NCI-H1694 treated with DMSO at 0.1 percent for 48 hours (cell line): ENCODE measurements around the gene IMMT.
"Not testable (repeated sequence)": the region's sequence is repeated elsewhere in the genome, so short reads cannot be mapped to it uniquely, and the experiment has no call there.

Source experiments
- DNase-seq: peaks from one replicate; lab custom pipeline; 2025; lab: John Stamatoyannopoulos, UW

IMMT gene

DNA sequence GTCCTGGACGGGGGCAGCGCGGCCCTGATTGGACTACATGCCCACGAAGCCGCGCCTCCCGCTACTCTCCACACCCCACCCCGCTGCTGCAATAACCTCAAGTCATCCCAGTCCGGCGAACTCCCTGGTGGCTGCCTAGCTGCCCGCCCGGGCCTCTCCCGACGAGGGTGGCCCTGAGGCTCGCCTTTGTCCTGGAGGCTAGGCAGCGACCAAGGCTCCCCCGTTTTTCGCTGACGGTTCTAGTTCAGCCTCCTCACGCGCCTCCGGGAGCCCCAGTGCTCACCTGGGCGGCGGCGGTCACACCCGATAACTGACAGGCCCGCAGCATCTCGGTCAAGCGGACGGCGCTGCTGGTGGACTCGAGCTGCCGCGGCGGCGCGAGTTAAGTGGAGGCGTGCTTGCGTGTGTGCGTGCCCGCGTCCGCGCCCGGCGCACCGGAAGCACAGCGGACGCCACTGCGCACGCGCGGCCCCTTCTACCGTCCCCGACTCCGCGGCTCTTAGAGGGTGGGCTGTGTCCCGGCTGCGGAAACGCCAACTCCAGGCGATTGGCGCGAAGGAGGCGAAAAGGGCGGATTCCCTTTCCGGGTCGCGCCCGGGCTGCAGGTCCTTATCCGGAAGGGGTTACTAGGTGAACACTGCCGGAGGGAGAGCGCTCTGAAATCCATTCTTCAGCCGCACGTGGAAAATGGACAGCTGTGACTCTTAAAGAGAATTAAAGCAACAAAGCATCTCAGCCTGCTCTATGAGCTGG is at the start of gene IMMT:
Gene IMMT, minus strand, starts transcription at position 408 of the 753 bp plus-strand sequence. Its CDS starts 80 bp downstream, at position 328.
- DNase-seq: peak; percentile 95

DNA sequence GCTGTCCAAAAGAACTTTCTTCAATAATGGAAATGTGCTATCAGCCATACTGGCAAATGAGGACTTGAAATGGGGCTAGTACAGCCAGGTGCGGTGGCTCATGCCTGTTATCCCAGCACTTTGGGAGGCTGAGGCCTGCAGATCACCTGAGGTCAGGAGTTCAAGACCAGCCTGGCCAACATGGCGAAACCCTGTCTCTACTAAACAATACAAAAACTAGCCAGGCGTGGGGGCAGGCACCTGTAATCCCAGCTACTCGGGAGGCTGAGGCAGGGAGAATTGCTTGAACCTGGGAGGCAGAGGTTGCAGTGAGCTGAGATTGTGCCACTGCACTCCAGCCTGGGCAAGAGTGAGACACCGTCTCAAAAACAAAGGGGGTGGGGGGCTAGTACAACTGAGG is 49.5 kb upstream of the IMMT start:
- not testable (repeated sequence) for DNase-seq

DNA sequence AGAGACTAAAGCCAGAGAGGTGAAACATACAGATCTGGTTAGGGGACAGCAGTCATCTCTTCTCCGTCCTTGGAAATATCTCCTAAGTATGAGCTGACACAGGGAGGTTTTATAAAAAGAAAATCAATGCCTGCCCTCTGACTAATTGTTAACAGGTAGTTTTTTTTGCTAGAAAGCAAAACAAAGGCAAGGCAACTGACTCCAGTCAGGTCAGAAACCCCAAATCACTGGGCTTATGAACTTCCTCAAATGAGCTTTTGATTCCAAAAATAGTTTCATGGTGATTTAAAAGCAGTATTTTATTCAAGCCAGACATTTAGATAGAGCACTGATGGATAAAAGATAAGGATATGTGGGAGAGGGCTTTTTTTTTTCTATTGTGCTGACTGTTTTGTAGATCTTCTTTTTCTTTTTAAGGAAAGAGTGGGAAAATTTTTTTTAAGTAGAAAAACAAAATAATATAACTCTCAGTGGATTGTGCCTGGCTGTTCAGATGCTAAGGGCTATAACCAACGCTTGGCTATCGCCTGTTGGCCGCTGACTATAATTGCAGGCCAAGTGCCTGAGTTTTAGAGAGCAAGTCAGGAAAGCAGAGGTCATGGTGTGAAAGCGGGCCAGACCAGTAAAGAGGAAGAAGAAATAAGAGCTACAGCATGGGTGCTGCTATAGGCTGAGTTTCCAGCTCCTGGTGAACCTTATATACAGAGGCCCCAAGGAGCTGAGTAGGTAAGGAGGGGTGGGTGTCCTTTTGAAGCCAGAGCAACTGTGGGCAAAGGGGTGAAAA is 48.9 kb upstream of the IMMT start:
- DNase-seq: no peak

- DNase-seq: no peak
These were observed 48.0 kb upstream of the IMMT start for GRCh38 chr2:86243272-86243671.

GRCh38 chr2:86241611-86242010 is 46.3 kb upstream of the IMMT start:
- no peak for DNase-seq

DNA sequence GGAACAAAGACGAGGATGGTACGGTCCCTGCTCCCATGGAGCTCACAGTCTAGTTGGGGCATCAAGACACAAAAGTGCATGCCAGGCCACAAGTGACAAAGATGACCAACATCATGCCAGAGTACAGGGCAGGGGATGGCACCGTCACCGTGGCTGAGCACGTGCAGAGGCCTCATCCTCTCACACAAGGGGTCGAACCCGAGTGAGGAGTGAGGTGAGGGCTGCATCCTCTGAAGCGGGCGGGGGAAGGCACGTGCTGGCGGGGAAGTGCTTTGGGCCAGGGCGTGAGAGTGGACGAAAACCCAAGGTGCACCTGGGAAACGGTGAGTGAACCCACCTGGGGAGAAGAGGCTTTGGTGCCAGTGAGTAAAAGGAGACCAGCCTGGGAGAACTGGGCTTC is 45.0 kb upstream of the IMMT start:
- DNase-seq: no peak

DNA sequence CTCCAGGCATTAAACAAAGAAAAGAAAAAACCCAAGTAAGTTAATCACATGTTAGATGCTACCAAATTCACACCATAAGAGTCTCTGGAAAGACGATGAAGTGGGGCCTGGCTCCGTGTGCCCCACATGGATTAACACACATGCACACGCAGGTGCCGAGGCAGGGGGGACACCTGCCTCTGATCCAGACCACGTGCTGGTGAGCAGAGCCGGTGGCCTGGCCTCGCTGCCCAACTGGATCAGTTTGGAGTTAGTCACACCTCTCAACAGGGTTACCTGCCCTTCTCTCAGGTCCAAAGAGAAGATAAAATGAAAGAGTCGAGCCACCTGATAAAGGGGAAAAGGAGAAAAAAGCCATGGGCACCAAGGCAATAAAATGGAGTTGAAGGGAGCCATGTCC is 44.5 kb upstream of the IMMT start:
- DNase-seq: no peak

GRCh38 chr2:86239326-86239725 is 44.1 kb upstream of the IMMT start:
- DNase-seq: no peak

GRCh38 chr2:86238354-86238753 is 43.1 kb upstream of the IMMT start:
- DNase-seq: no peak

- no peak for DNase-seq
These were observed 41.9 kb upstream of the IMMT start for GRCh38 chr2:86237172-86237571.

- no peak for DNase-seq
These were observed 40.1 kb upstream of the IMMT start for GRCh38 chr2:86235196-86235980.

DNA sequence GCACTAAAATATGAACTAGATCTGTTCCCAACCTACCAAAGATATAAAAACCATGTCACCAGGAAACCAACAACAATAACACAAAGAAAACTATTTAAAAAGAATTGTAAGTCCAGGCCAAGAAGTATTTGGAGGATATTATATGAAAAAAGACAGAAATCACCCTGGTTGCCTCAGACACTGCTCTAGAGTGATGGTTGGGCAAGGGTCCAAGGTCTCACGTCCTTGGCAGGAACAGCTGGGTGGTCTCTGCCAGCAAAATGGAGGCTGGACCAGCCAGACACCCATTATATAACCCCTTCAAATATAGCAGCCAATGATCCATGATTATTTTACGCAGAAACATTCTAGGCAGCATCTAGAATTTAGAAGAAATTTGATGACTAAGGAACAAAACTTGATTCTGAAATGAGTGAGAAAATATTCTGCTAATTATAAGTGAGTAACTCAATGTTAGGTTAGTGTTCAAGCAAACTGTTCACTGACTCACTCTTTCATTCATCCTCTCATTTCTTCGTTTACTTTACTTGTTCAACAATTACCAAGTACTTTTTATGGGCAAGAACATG is 39.4 kb upstream of the IMMT start:
- DNase-seq: no peak

DNA sequence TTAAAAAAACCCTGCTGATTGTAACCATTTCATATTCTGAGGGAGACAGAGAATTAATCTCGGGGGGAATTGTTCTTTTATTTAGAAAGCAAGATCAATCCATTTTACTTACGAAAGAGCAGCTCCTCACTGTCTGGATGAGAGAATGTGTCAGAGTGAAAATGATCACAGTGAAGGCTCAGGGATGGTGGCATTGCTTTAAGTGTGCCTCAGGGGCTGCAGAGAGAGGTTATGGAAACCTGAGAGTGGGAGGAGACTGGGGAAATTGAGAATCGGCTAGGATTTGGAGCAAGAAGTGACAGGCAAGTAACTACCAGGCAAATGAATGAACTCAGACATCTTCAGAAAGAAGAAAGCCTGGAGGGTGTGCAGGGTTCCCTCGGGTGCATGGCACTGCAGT is 38.2 kb upstream of the IMMT start:
- no peak for DNase-seq

DNA sequence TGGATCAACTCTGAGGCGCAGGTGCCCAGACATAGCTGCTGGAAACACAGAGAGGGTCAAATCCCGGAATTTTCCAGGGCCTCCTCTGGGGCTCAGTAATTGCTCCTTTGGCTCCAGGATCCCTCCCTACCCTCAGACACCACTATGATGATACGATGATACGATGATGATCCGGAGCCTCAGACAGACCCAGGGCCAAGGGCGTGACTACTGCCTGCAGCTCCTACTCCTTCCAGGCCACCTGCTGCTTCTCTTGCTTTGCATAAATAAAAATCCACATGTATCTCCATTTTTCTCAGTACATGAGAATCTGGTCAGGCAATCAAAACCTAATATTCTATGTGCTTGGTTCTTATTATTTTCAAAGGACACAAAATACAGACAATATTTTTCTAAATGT is 37.6 kb upstream of the IMMT start:
- no peak for DNase-seq

- DNase-seq: no peak
These were observed 37.1 kb upstream of the IMMT start for GRCh38 chr2:86232373-86232784.

DNA sequence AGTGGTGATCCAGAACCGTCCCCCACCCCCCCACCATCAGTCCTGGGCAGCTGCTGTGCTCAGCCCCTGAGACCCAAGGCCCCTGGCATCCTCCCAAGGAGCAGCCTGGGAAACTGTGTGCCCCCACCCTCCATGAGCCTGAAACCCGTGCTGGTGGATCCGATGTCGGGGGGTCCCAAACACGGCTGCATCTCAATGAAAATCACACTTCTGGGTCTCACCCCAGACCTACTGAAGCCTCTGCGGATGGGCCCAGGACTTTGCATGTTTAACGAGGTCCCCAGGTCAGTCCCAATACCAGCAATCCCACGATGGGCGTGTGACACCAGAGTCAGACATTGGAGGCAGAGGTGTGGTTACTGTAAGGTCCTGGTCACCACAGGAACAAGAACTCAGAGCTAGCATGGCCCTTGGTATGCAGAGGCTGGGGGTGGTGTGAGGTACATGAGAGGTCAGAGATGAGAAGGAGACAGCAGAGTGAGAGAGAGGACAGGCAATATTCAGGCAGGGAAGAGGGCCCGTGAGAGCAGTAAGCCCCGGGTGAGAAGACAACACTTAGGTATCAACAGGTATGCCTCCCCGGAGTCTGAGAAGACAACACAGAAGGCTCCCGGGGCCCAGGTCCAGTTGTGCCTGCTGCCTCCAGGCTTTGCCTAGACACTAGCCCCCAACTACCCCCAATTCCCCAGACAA is 36.6 kb upstream of the IMMT start:
- DNase-seq: no peak

GRCh38 chr2:86230961-86231360 is 35.7 kb upstream of the IMMT start:
- DNase-seq: no peak

- no peak for DNase-seq
These were observed 34.0 kb upstream of the IMMT start for GRCh38 chr2:86229221-86229620.

DNA sequence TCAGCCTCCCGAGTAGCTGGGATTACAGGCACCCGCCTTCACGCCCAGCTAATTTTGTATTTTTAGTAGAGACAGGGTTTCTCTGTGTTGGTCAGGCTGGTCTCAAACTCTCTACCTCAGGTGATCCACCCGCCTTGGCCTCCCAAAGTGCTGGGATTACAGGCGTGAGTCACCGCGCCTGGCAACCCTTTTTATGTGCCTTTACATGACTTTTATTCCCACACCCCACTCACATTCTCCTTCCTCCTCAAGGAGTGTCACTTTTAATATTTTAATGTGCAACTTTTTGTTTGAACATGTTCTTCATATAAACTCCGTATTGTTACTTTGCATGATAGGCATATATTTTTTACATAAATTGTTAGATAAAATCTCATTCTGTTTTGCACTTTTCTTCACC is 33.3 kb upstream of the IMMT start:
- DNase-seq: not testable (repeated sequence)

GRCh38 chr2:86227685-86228084 is 32.4 kb upstream of the IMMT start:
- DNase-seq: no peak

- no peak for DNase-seq
These were observed 31.6 kb upstream of the IMMT start for GRCh38 chr2:86226636-86227520.
